ENCODE data around the gene TBX18. TPM values are rescaled to one million over a fixed set of nuclear protein-coding genes. Genes with fewer than 3 reads are reported as not detected.

TBX18 gene
- total and polyA plus RNA-seq, 10 of the 15 experiments (the other 5 are each of a cell fraction or from before 2014, with no cell fraction given): 0.03 to 6.1 (median 0.17) TPM; not detected in 6

DNA sequence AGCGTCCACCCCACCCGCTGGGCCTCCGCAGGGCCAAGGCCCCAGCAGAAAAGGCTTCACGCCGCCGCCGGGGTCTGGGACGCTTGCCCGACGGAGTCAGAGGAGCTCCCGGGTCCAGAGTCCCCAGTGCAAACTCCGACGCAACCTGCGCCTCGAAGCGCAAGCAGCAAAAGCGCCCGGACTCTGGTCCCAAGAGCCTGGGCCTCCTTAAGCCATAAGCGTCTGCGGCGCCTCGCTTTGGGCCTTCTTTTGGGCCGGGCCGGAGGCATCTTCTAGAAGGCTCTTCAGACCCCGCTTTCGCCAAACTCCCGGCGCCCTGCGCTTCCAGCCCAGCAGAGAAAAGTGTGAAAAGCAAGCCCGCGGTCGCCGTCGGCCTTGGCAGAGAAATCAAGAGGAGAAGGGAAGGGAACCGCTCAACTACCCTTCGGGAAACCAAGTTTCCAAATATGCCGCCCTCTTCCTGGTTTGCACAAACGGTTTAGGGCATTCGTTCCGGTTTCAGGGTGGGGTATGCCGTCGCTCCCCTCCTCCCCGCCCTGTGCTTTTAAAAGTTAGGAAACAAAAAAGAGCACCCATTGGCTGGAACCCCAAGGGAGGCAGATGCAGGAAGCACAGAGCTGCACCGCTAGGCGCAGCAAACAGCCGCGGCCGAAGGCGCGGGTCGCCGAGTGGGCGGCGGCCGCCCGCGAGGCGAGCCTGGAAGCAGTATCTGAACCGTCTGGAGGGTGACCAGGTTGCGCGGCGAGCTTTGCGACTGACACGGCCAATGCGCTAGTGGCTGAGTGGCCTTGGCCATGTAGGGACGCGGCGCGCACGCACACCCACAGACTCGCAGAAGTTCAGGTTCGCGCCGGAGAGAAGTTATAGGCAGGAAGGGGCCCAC lies 1.2 kb downstream of the TBX18 start:
- Histone ChIP-seq H3K9ac (ENCODE audit: control insufficient read depth, insufficient read depth, low read length) (no peak overlapping the region), H3K4me2 (ENCODE audit: control insufficient read depth, insufficient read depth) (no peak overlapping the region), H3K27me3 (replicated peaks in 1 of 2; ENCODE audit: control insufficient read depth in 2 of 2, insufficient read depth in 2 of 2, low read length in 1 of 2) (peaks cover 7 to 21% of the 10 kb centered on the region in 2 experiments; a peak in 3 of 4 replicates), H3K79me2 (ENCODE audit: control insufficient read depth, insufficient read depth, low read length) (no peaks in the 10 kb centered on the region), H3K4me1 (ENCODE audit: control insufficient read depth, insufficient read depth, low read length) (no peaks in the 10 kb centered on the region), H3K27ac (ENCODE audit: control insufficient read depth, insufficient read depth) (no peak overlapping the region), H3K36me3 (ENCODE audit: control insufficient read depth in 2 of 2, insufficient read depth in 2 of 2, low read length in 1 of 2) (no peaks in the 10 kb centered on the region), H4K20me1 (ENCODE audit: control insufficient read depth, insufficient read depth) (no peaks in the 10 kb centered on the region), H3K4me3 (no peak overlapping the region), H3K9me3 (replicated peaks; ENCODE audit: control insufficient read depth, insufficient read depth, low read length) (peaks cover 2% of the 10 kb centered on the region; the same call in 2 of the 3 replicates), H2AFZ (ENCODE audit: control insufficient read depth, low read depth, low read length) (no peak overlapping the region)
- WGBS (ENCODE audit: insufficient coverage, insufficient replicate concordance, low lambda C conversion rate, missing lambda C conversion rate): 38% methylated on average over 72 of the region's 74 CpGs
- ChIA-PET SMC1A (ENCODE audit: uncharacterized antibody, unreplicated experiment) (no interaction called here), RAD21 (ENCODE audit: unreplicated experiment) (interaction anchor here (1.4 kb wide), 1 partner anchor 11 kb away, joined by 3 read pairs; no protein-coding TSS in a partner anchor), POLR2A (no interaction called here), CTCF (no interaction called here)
- no peak for FAIRE-seq
- in situ Hi-C loops (cut with MboI): no loop called here
- intact Hi-C loops (cut with micrococcal nuclease; ENCODE audit: unreplicated experiment): no loop called here
- TF ChIP-seq ZNF274 (IDR thresholded peaks at IDR 0.05; ENCODE audit: insufficient read depth, insufficient read length): no peak
- no peak for TF ChIP-seq SIN3A (IDR thresholded peaks at IDR 0.05; ENCODE audit: low read depth, low read length)
- no peak for TF ChIP-seq YY1 (IDR thresholded peaks at IDR 0.05; ENCODE audit: low read depth, low read length)
- TF ChIP-seq SMARCA5 (IDR thresholded peaks at IDR 0.05): no peak
- TF ChIP-seq, protein P1, sequence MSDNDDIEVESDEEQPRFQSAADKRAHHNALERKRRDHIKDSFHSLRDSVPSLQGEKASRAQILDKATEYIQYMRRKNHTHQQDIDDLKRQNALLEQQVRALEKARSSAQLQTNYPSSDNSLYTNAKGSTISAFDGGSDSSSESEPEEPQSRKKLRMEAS (IDR thresholded peaks at IDR 0.05; ENCODE audit: low read depth, low read length): no peak
- TF ChIP-seq, protein P2, sequence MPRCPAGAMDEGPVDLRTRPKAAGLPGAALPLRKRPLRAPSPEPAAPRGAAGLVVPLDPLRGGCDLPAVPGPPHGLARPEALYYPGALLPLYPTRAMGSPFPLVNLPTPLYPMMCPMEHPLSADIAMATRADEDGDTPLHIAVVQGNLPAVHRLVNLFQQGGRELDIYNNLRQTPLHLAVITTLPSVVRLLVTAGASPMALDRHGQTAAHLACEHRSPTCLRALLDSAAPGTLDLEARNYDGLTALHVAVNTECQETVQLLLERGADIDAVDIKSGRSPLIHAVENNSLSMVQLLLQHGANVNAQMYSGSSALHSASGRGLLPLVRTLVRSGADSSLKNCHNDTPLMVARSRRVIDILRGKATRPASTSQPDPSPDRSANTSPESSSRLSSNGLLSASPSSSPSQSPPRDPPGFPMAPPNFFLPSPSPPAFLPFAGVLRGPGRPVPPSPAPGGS (IDR thresholded peaks at IDR 0.05; ENCODE audit: borderline replicate concordance, insufficient read depth, low read depth, low read length, poor library complexity, severe bottlenecking): no peak
- no peak for TF ChIP-seq CBX5 (IDR thresholded peaks at IDR 0.05; ENCODE audit: low read depth)
- TF ChIP-seq HDGF (IDR thresholded peaks at IDR 0.05): no peak
- TF ChIP-seq, protein P3, sequence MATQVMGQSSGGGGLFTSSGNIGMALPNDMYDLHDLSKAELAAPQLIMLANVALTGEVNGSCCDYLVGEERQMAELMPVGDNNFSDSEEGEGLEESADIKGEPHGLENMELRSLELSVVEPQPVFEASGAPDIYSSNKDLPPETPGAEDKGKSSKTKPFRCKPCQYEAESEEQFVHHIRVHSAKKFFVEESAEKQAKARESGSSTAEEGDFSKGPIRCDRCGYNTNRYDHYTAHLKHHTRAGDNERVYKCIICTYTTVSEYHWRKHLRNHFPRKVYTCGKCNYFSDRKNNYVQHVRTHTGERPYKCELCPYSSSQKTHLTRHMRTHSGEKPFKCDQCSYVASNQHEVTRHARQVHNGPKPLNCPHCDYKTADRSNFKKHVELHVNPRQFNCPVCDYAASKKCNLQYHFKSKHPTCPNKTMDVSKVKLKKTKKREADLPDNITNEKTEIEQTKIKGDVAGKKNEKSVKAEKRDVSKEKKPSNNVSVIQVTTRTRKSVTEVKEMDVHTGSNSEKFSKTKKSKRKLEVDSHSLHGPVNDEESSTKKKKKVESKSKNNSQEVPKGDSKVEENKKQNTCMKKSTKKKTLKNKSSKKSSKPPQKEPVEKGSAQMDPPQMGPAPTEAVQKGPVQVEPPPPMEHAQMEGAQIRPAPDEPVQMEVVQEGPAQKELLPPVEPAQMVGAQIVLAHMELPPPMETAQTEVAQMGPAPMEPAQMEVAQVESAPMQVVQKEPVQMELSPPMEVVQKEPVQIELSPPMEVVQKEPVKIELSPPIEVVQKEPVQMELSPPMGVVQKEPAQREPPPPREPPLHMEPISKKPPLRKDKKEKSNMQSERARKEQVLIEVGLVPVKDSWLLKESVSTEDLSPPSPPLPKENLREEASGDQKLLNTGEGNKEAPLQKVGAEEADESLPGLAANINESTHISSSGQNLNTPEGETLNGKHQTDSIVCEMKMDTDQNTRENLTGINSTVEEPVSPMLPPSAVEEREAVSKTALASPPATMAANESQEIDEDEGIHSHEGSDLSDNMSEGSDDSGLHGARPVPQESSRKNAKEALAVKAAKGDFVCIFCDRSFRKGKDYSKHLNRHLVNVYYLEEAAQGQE (IDR thresholded peaks at IDR 0.05; ENCODE audit: low read depth, low read length): no peak
- TF ChIP-seq SIX5 (IDR thresholded peaks at IDR 0.05; ENCODE audit: low read depth, low read length, severe bottlenecking): no peak
- no peak for TF ChIP-seq CREM (IDR thresholded peaks at IDR 0.05; ENCODE audit: low read depth)
- no peak for TF ChIP-seq CHD2 (IDR thresholded peaks at IDR 0.05; ENCODE audit: borderline replicate concordance, low read depth, low read length)
- BruUV-seq (replicated peaks): no TSS peak
- no peak for ATAC-seq
- no peak for DNase-seq (ENCODE audit: low read depth, low spot score)

All from GM12878 (cell line).